LNCaP clone FGC (cell line): ENCODE data around the gene ALPI.

ENCODE experiments used
- DNase-seq: peaks from one replicate; pipeline ENCODE4 v3.0.0-alpha.2; 2011; ENCODE audit warnings: low read depth
- H3K4me3 ChIP-seq: 2 replicates; pipeline ENCODE4 v1.5.1; 2011; ENCODE audit warnings: mild to moderate bottlenecking, low read depth, low read length, control low read depth
- TF ChIP-seq, protein P1 (sequence below): IDR thresholded peaks from 2 replicates; pipeline ENCODE4 v1.5.1; 2012; ENCODE audit warnings: mild to moderate bottlenecking; ENCODE audit not compliant: control insufficient read depth, insufficient read depth; ENCODE audit errors: extremely low read depth

Gene ALPI

GRCh38 chr2:232504438-232504837, 48.5 kb downstream of the ALPI start:
- no peak for DNase-seq
- H3K4me3 ChIP-seq, result no peak overlapping the region
- TF ChIP-seq, protein P1, sequence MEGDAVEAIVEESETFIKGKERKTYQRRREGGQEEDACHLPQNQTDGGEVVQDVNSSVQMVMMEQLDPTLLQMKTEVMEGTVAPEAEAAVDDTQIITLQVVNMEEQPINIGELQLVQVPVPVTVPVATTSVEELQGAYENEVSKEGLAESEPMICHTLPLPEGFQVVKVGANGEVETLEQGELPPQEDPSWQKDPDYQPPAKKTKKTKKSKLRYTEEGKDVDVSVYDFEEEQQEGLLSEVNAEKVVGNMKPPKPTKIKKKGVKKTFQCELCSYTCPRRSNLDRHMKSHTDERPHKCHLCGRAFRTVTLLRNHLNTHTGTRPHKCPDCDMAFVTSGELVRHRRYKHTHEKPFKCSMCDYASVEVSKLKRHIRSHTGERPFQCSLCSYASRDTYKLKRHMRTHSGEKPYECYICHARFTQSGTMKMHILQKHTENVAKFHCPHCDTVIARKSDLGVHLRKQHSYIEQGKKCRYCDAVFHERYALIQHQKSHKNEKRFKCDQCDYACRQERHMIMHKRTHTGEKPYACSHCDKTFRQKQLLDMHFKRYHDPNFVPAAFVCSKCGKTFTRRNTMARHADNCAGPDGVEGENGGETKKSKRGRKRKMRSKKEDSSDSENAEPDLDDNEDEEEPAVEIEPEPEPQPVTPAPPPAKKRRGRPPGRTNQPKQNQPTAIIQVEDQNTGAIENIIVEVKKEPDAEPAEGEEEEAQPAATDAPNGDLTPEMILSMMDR, result no peak

GRCh38 chr2:232505856-232506255, 49.9 kb downstream of the ALPI start:
- H3K4me3 ChIP-seq, result no peak overlapping the region
- DNase-seq, result no peak
- TF ChIP-seq, protein P1, result no peak

- H3K4me3 ChIP-seq, result no peak overlapping the region
- TF ChIP-seq, protein P1, result no peak
- DNase-seq, result no peak
Observed at GRCh38 chr2:232506709-232507108, 50.8 kb downstream of the ALPI start.

- TF ChIP-seq, protein P1, result no peak
- no peak for DNase-seq
- H3K4me3 ChIP-seq, result no peak overlapping the region
Observed at GRCh38 chr2:232508251-232508650, 52.3 kb downstream of the ALPI start.
